GM08714 (cell line): ENCODE measurements around the gene TAF1A.

ENCODE experiments used
- H3K4me3 ChIP-seq: fragments of 200-500 bp; sonication (Bioruptor generic); 2 replicates; pipeline ENCODE4 v1.5.1; 2014; ENCODE audit warnings: mild to moderate bottlenecking, low read length, inconsistent platforms
- ZNF274 ChIP-seq: IDR thresholded peaks from 2 replicates; pipeline ENCODE4 v1.6.1; 2012; ENCODE audit warnings: mild to moderate bottlenecking, low read depth, low read length

Gene TAF1A

GRCh38 chr1:222535455-222535854, 54.3 kb downstream of the TAF1A start:
- TF ChIP-seq ZNF274: no peak
- H3K4me3 ChIP-seq: no peak overlapping the region

- no peak overlapping the region for H3K4me3 ChIP-seq
- TF ChIP-seq ZNF274: no peak
These were observed 58.9 kb downstream of the TAF1A start for GRCh38 chr1:222530852-222531251.

- no peak for TF ChIP-seq ZNF274
- no peak overlapping the region for H3K4me3 ChIP-seq
These were observed 59.8 kb downstream of the TAF1A start for GRCh38 chr1:222529916-222530315.

GRCh38 chr1:222529181-222529580, 60.6 kb downstream of the TAF1A start:
- TF ChIP-seq ZNF274: no peak
- no peak overlapping the region for H3K4me3 ChIP-seq

- no peak for TF ChIP-seq ZNF274
These were observed 63.8 kb downstream of the TAF1A start for GRCh38 chr1:222525951-222526350.

GRCh38 chr1:222523852-222524251, 65.9 kb downstream of the TAF1A start:
- TF ChIP-seq ZNF274: no peak
- no peak overlapping the region for H3K4me3 ChIP-seq

More at GRCh38 chr1:222525951-222526350, 63.8 kb downstream of the TAF1A start:
- H3K4me3 ChIP-seq: no peak overlapping the region

- TF ChIP-seq ZNF274: no peak
- no peak overlapping the region for H3K4me3 ChIP-seq
These were observed 67.4 kb downstream of the TAF1A start for GRCh38 chr1:222522105-222522915.

- TF ChIP-seq ZNF274: no peak
- H3K4me3 ChIP-seq: no peak overlapping the region
These were observed 68.2 kb downstream of the TAF1A start for GRCh38 chr1:222521299-222522104.
